Left ventricle myocardium inferior (tissue), 1 donor: ENCODE results near the gene TRIM8. TPM values are rescaled to one million over a fixed set of nuclear protein-coding genes. Genes with fewer than 3 reads are reported as not detected.

Source experiments
- DNase-seq: peaks from one replicate; pipeline ENCODE4 v3.0.0-alpha.2; 2020
- H3K27ac ChIP-seq: fragments of 200-600 bp; replicated peaks from 2 replicates; pipeline ENCODE4 v1.8.0; 2021
- H3K27me3 ChIP-seq: fragments of 200-600 bp; 2 replicates; pipeline ENCODE4 v1.8.0; 2021; ENCODE audit warnings: low read depth
- H3K36me3 ChIP-seq: fragments of 200-600 bp; 2 replicates; pipeline ENCODE4 v1.8.0; 2021
- H3K4me1 ChIP-seq: fragments of 200-600 bp; 2 replicates; pipeline ENCODE4 v1.8.0; 2021
- H3K4me3 ChIP-seq: fragments of 200-600 bp; 2 replicates; pipeline ENCODE4 v1.8.0; 2021; ENCODE audit warnings: mild to moderate bottlenecking, moderate library complexity
- H3K9me3 ChIP-seq: fragments of 200-600 bp; replicated peaks from 2 replicates; pipeline ENCODE4 v1.8.0; 2021
- intact Hi-C: fragments of 100-400 bp; cut with micrococcal nuclease; formaldehyde crosslinking; loops from one replicate; pipeline ENCODE4 v1.11.0; 2022
- total RNA-seq: library from RNA; stranded (reverse); fragmentation: NEBNext Ultra II Directional; extraction: Animal tissue kit (Norgen Biotek cat#: 25700); gene quantifications from one replicate; pipeline ENCODE4 v1.2.1, GENCODE V29; 2021
- TF ChIP-seq, protein P1 (sequence below): fragments of 200-600 bp; IDR thresholded peaks from 2 replicates; pipeline ENCODE4 v1.8.0; 2021; ENCODE audit warnings: antibody characterized with exemption, mild to moderate bottlenecking, borderline replicate concordance
- donor health status: DM: no; HTN: yes; CAD: no; lungs with severe emphysema.

TRIM8 gene
- total RNA-seq, 1 donor from 2014 or later, result 95.1 TPM

DNA sequence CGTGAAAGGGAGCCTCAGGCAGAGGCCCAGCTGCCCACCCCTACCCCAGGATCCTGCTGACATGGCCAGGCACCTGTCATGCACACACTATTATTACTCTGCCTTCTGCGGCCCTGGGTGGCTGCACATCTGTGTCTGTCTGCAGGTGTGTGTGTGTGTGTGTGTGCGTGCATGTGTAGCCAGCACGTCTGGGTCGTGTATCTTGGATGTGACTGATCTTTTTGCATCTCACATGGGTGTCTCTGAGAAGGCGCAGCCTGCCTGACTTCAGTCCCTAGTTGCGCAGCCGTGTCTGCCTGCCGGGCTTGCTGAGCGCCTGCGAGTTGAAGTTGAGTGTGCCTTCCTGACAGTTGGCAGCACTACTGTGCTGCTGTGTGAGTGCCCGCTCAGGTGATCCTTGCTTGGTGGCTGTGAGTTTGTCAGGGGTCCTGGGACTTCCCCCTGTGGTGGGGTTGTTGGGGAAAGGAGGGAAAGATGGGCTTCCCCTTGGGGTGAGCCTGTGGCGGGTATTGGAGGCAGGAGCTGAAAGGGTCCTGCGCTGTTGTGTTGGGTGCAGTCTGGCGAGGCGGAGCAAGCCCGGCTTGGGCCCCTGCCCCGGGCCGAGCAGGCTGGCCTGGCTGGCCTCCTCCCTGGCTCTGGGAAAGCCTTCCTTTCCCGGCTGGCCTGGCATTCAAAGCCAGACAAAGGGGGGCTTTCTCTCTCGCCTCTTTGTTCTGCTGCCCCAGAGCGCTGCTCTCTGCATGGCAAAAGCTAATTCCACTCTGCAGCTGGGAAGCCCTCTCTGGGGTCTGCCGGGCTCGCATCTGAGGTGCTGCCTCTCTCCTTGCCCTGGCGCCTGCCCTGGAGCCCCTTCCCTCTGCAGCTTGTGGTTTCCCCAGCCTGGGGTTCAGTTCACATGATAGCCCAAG, 4.9 kb downstream of the TRIM8 start:
- DNase-seq, result peak; percentile 47
- peaks cover 14% of the 10 kb centered on the region for H3K36me3 ChIP-seq
- H3K27me3 ChIP-seq, result no peaks in the 10 kb centered on the region
- peak overlapping the region; percentile 99 for H3K27ac ChIP-seq
- intact Hi-C loops, result no loop called here
- peaks cover 98% of the 10 kb centered on the region for H3K4me1 ChIP-seq
- H3K9me3 ChIP-seq, result no peaks in the 10 kb centered on the region
- H3K4me3 ChIP-seq, result peak overlapping the region; percentile 82
- TF ChIP-seq, protein P1, sequence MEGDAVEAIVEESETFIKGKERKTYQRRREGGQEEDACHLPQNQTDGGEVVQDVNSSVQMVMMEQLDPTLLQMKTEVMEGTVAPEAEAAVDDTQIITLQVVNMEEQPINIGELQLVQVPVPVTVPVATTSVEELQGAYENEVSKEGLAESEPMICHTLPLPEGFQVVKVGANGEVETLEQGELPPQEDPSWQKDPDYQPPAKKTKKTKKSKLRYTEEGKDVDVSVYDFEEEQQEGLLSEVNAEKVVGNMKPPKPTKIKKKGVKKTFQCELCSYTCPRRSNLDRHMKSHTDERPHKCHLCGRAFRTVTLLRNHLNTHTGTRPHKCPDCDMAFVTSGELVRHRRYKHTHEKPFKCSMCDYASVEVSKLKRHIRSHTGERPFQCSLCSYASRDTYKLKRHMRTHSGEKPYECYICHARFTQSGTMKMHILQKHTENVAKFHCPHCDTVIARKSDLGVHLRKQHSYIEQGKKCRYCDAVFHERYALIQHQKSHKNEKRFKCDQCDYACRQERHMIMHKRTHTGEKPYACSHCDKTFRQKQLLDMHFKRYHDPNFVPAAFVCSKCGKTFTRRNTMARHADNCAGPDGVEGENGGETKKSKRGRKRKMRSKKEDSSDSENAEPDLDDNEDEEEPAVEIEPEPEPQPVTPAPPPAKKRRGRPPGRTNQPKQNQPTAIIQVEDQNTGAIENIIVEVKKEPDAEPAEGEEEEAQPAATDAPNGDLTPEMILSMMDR, result no peak

DNA sequence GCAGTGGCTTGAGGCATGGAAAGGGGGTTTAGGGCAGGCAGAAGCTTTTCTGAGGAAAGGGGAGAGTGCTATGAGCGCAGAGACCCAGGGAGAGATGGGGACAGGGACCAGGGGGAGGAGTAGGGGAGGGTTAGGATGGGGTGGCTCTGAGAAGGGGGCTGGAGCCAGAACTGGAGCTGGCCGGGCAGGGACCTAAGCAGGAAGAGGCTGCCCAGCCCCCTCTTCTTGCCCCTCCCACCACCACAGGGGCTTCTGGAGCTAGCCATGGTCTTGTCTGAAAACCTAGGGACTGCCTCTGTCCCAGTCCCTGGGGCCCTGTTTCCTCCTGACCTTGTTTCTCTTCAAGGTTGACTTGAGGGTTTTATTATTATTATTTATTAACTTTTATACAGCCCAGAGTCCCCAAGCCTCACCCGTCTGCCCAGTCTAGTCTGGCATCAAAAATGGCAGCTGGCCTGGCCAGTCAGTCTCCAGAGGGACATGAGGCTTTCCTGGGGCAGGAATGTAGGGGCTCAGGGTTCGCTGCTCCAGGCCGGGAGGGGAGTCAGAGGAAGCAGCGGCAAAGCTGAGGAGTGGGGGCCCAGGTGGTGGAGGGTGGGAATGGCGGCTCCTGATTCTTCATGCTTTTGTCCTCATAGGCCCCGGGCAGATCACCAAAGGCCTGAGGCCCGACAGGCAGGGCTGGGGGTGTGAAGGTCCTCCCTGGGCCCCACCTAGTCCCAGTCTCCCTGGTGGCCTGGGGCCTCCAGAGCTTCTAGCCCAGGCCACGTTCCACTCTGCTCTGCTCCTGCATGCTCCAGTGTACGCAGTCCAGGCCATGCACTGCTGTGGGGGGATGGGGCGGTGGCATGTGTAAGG, 5.7 kb downstream of the TRIM8 start:
- no peak for DNase-seq
- intact Hi-C loops, result no loop called here
- H3K27me3 ChIP-seq, result no peaks in the 10 kb centered on the region
- peak overlapping the region; percentile 99 for H3K27ac ChIP-seq
- H3K9me3 ChIP-seq, result no peaks in the 10 kb centered on the region
- H3K36me3 ChIP-seq, result peaks cover 23% of the 10 kb centered on the region
- TF ChIP-seq, protein P1, result no peak
- peaks cover 98% of the 10 kb centered on the region for H3K4me1 ChIP-seq
- H3K4me3 ChIP-seq, result peak overlapping the region; percentile 82

DNA sequence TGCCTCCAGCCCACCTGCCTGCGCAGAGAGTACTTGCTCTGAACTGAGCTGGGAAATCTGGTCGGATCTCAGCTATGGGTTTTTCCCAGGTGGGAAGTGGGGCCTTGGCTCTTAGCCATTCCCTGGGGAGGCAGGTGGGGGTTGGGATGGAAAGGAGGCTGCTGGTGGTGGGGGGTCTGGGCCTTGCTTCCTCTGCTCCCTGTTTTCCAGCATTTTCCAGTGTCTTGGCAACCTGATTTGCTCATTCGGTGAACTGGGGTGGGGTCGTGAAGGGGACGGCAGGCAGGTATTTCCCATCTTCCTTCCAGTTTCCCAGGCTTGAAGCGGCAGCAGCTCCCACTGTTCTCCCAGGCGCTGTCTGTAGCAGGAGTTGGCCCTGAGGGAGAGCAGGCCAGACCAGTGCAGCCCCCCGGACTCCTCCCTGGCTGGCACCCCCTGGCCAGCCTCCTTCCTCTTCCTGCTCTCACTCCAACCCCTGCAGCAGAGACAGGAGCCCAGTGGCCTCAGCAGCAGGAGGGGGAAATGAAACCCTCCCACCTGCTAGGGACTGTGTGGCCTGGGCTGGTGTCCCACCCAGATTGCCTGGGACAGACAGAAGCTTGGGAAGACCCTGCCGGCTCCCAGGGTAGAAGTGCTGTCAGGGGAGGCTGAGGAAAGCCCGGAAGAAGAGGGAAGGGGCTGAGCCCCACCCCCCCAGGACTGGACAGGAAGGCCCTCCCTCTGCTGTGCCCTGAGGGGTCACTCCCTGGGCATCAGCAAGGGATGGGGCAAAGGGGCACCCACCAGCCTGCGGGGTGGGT, 6.6 kb downstream of the TRIM8 start:
- peak overlapping the region; percentile 99 for H3K27ac ChIP-seq
- TF ChIP-seq, protein P1, result no peak
- peaks cover 94% of the 10 kb centered on the region for H3K4me1 ChIP-seq
- H3K9me3 ChIP-seq, result no peaks in the 10 kb centered on the region
- intact Hi-C loops, result no loop called here
- no peak for DNase-seq
- H3K4me3 ChIP-seq, result peak overlapping the region; percentile 82
- no peaks in the 10 kb centered on the region for H3K27me3 ChIP-seq
- H3K36me3 ChIP-seq, result peaks cover 32% of the 10 kb centered on the region

DNA sequence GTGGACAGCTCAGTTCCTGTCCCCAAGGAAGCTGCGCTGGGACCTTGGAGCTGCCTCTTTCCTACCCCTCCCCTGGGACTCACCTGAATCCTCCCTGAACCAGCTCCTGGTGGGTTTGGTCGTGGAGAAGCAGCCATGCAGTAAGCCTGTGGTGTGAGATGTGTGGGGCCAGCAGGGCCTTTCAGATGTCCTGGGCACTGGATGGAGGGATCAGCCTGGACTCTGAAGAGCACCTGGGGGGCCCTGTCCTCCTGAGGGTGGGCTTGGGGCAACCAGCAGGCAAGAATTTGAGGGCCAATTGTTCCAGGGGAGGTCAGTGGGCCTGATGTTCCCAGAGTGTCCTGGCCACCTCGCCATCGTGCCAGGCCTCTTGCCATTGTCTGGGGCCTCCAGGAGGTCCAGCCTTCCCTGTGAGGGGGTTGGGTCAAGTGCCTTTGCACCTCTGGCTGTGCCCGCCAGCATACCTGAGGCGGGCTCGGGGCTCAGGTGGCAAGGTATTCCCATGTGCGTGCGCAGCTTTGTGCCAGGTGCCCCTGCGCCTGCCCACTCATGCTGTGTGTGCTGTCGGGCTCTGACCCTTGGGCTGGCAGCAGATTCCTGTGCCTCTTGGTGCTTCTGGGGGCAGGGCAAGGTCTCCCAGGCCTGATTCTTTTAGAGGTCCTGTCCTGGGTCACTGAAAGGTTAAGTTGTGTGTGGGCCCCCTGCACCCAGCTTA, 7.3 kb downstream of the TRIM8 start:
- Histone ChIP-seq H3K27ac (peak overlapping the region; percentile 99), H3K9me3 (no peaks in the 10 kb centered on the region), H3K36me3 (peaks cover 39% of the 10 kb centered on the region), H3K27me3 (no peaks in the 10 kb centered on the region), H3K4me1 (peaks cover 93% of the 10 kb centered on the region), H3K4me3 (no peak overlapping the region)
- intact Hi-C loops, result no loop called here
- DNase-seq, result no peak
- TF ChIP-seq, protein P1, result no peak
